PC-9 (cell line): Measurements from ENCODE around the gene ENTREP3. TPM values are rescaled to one million over a fixed set of nuclear protein-coding genes. Genes with fewer than 3 reads are reported as not detected.
A peak's percentile ranks its signal among the peaks of the same experiment; 100 is the strongest.
"Not testable (repeated sequence)": the region's sequence is repeated elsewhere in the genome, so short reads cannot be mapped to it uniquely, and the experiment has no call there.

ENCODE experiments used
- BruUV-seq: library from RNA; stranded (reverse); fragments of 400-500 nt; replicated peaks from 2 replicates; lab custom pipeline; 2021; lab: Mats Ljungman, UMichigan
- CTCF ChIA-PET: fragments of 300-600 bp; sonication (Branson Sonifier 250); formaldehyde crosslinking; loops from one replicate; lab custom pipeline; 2022; ENCODE audit warnings: antibody characterized with exemption; lab: Charles Lee
- POLR2A ChIA-PET: fragments of 300-600 bp; sonication (Branson Sonifier 250); formaldehyde crosslinking; loops from one replicate; lab custom pipeline; 2022; ENCODE audit warnings: antibody characterized with exemption; ENCODE audit not compliant: unreplicated experiment; lab: Charles Lee
- DNase-seq, 2 experiments: peaks; one replicate each; pipeline versions ENCODE4 v3.0.0 to v3.0.0-alpha.2; 2015 to 2022; ENCODE audit warnings: mixed read lengths in 1 of 2
- H2AFZ ChIP-seq: fragments of 200-600 bp; sonication (generic); 2 replicates; pipeline ENCODE4 v1.8.1; 2017; ENCODE audit warnings: antibody characterized with exemption
- H3F3A ChIP-seq: fragments of 200-600 bp; sonication (generic); 2 replicates; pipeline ENCODE4 v1.8.1; 2017; ENCODE audit warnings: antibody characterized with exemption, mild to moderate bottlenecking, low read depth; ENCODE audit not compliant: insufficient read depth
- H3K27ac ChIP-seq: fragments of 200-600 bp; sonication (generic); 2 replicates; pipeline ENCODE4 v1.6.1; 2016; ENCODE audit warnings: mixed run types
- H3K27me3 ChIP-seq: fragments of 200-600 bp; sonication (generic); 2 replicates; pipeline ENCODE4 v1.6.1; 2016; ENCODE audit warnings: low read depth, mixed run types; ENCODE audit not compliant: insufficient read depth
- H3K36me3 ChIP-seq: fragments of 200-600 bp; sonication (generic); 2 replicates; pipeline ENCODE4 v1.6.1; 2016; ENCODE audit warnings: low read depth, mixed run types
- H3K4me1 ChIP-seq: fragments of 200-600 bp; sonication (generic); replicated peaks from 2 replicates; pipeline ENCODE4 v1.6.1; 2016; ENCODE audit warnings: mixed run types; ENCODE audit not compliant: insufficient read depth
- H3K4me2 ChIP-seq: fragments of 200-600 bp; sonication (generic); 2 replicates; pipeline ENCODE4 v1.6.1; 2017; ENCODE audit warnings: mixed run types
- H3K4me3 ChIP-seq: fragments of 200-600 bp; sonication (generic); 2 replicates; pipeline ENCODE4 v1.6.1; 2016; ENCODE audit warnings: mixed run types
- H3K79me2 ChIP-seq: fragments of 200-600 bp; sonication (generic); 2 replicates; pipeline ENCODE4 v1.6.1; 2017; ENCODE audit warnings: low read depth, mixed run types
- H3K9me2 ChIP-seq: fragments of 200-600 bp; sonication (generic); 2 replicates; pipeline ENCODE4 v1.8.1; 2017; ENCODE audit warnings: mild to moderate bottlenecking; ENCODE audit not compliant: insufficient read depth
- H3K9me3 ChIP-seq: fragments of 200-600 bp; sonication (generic); 2 replicates; pipeline ENCODE4 v1.8.1; 2016; ENCODE audit warnings: low read depth; ENCODE audit not compliant: insufficient read depth
- H4K20me1 ChIP-seq: fragments of 200-600 bp; sonication (generic); 2 replicates; pipeline ENCODE4 v1.8.1; 2017; ENCODE audit not compliant: insufficient read depth
- EZH2 ChIP-seq: fragments of 200-600 bp; sonication (generic); IDR thresholded peaks from 2 replicates; pipeline ENCODE4 v1.8.0; 2017; ENCODE audit warnings: antibody characterized with exemption, low read depth
- intact Hi-C: fragments of 100-400 bp; cut with micrococcal nuclease; formaldehyde crosslinking; loops from one replicate; pipeline ENCODE4 v1.10.0; 2022; ENCODE audit not compliant: unreplicated experiment
- total RNA-seq: library from RNA; stranded (reverse); gene quantifications from 2 replicates; pipeline ENCODE4 v1.2.3, GENCODE V29; 2021
- TF ChIP-seq, protein P1 (sequence below): fragments of 200-600 bp; sonication (generic); conservative IDR thresholded peaks from 2 replicates; pipeline ENCODE4 v1.6.1; 2017; ENCODE audit warnings: mixed run types, antibody characterized with exemption, mild to moderate bottlenecking, moderate library complexity

The ENTREP3 gene
- total RNA-seq, 1 experiment from 2014 or later = 56.9 TPM

DNA sequence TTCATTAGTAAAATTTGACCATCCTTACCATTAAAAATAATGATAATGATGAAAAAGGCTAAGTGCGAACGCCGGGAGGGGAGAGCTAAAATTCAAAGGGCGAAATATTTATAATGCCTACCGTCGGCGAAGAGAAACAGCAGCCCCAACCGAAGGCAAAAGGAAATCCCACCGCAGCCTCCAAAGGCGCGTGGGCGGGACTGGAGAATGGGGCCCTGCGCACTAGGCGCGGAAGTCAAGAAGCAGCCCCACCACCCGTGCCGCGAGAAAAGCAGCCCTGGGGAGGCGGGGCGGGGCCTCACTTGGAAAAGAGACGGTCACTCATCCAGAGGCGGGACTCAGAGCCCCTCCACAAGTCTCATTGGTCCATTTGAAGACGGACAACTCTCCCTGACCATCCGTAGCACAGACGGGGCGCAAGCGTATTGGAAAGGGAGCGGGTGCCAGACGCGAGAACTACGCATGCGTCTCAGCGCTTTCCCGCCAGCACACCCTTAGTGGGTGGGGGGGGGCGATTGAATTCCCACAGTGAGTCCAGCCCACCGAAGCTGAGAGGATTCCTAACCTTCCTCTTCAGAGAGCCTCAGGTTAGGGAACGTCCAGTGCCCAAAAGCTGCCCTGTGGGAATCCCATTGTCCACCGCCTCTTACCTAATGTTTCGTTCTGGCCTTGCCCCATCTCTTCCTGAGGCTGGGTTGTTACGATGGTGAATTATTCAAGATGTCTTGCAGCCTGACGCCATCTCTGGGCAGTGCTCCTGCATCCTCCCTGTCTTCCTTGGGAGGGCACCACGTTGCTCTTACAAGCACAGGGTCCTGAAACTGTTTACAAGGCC, 27.8 kb downstream of the ENTREP3 start:
- ChIA-PET POLR2A (interaction anchor here (0.6 to 0.9 kb wide), 3 partner anchors 18 to 23 kb away, joined by 4 to 7 read pairs (median 5); partner anchors contain the start of gene THBS3), CTCF (interaction anchor here (0.6 to 1.2 kb wide), 4 partner anchors 19 to 498 kb away, joined by 3 to 5 read pairs (median 4); partner anchors contain the start of genes MTX1 and THBS3)
- peak overlapping the region; percentile 81 for H3K4me3 ChIP-seq
- H3K9me2 ChIP-seq = no peaks in the 10 kb centered on the region
- H3K9me3 ChIP-seq = no peaks in the 10 kb centered on the region
- peak overlapping the region; percentile 98 for H3K27ac ChIP-seq
- BruUV-seq = TSS peak; percentile 84
- peaks cover 40% of the 10 kb centered on the region for H3F3A ChIP-seq
- DNase-seq = peak; percentile 93 to 97
- H4K20me1 ChIP-seq = no peaks in the 10 kb centered on the region
- H3K36me3 ChIP-seq = no peaks in the 10 kb centered on the region
- H2AFZ ChIP-seq = peak overlapping the region; percentile 86
- no peak for TF ChIP-seq EZH2
- TF ChIP-seq, protein P1, sequence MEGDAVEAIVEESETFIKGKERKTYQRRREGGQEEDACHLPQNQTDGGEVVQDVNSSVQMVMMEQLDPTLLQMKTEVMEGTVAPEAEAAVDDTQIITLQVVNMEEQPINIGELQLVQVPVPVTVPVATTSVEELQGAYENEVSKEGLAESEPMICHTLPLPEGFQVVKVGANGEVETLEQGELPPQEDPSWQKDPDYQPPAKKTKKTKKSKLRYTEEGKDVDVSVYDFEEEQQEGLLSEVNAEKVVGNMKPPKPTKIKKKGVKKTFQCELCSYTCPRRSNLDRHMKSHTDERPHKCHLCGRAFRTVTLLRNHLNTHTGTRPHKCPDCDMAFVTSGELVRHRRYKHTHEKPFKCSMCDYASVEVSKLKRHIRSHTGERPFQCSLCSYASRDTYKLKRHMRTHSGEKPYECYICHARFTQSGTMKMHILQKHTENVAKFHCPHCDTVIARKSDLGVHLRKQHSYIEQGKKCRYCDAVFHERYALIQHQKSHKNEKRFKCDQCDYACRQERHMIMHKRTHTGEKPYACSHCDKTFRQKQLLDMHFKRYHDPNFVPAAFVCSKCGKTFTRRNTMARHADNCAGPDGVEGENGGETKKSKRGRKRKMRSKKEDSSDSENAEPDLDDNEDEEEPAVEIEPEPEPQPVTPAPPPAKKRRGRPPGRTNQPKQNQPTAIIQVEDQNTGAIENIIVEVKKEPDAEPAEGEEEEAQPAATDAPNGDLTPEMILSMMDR = no peak; the same call in 1 of the 2 replicates
- peaks cover 41% of the 10 kb centered on the region for H3K4me1 ChIP-seq
- H3K27me3 ChIP-seq = no peaks in the 10 kb centered on the region
- peaks cover 24% of the 10 kb centered on the region for H3K79me2 ChIP-seq
- peak overlapping the region; percentile 90 for H3K4me2 ChIP-seq
- intact Hi-C loops = loop anchor here (5.0 kb wide), 1 partner anchor 35 kb away; no protein-coding TSS in a partner anchor

DNA sequence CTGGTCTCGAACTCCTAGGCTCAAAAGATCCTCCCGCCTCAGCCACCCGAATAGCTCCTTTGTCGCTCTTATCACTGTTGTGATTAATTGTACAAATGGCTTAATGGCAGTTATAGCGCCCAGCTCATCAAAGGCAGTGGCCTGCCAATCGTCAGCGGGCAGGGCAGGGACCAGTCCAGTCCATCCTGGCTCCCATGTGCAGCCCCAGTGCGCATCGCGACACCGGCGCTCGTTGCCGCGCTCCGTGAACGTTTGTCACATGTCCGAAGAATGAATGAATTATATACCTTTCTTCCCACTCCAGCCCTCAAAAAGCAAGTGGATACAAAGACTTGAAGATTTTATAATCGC, 28.4 kb downstream of the ENTREP3 start:
- intact Hi-C loops = loop anchor here (1.0 to 5.0 kb wide), 3 partner anchors 20 to 51 kb away; partner anchors contain the start of gene THBS3
- no peaks in the 10 kb centered on the region for H4K20me1 ChIP-seq
- peak overlapping the region; percentile 98 for H3K27ac ChIP-seq
- H3K27me3 ChIP-seq = no peaks in the 10 kb centered on the region
- TF ChIP-seq, protein P1 = peak; percentile 62
- TF ChIP-seq EZH2 = no peak
- H3K9me3 ChIP-seq = no peaks in the 10 kb centered on the region
- H3K9me2 ChIP-seq = no peaks in the 10 kb centered on the region
- H3K4me3 ChIP-seq = peak overlapping the region; percentile 81
- BruUV-seq = TSS peak; percentile 77
- H3F3A ChIP-seq = peaks cover 40% of the 10 kb centered on the region
- ChIA-PET CTCF (interaction anchor here (0.9 to 1.2 kb wide), 3 partner anchors 19 to 59 kb away, joined by 3 to 5 read pairs (median 3); partner anchors contain the start of genes MTX1 and THBS3), POLR2A (interaction anchor here (0.7 to 0.9 kb wide), 2 partner anchors 19 to 24 kb away, joined by 4 to 5 read pairs; partner anchors contain the start of gene THBS3)
- DNase-seq = peak in 1 of 2 experiments; percentile 46
- peak overlapping the region; percentile 86 for H2AFZ ChIP-seq
- peaks cover 24% of the 10 kb centered on the region for H3K79me2 ChIP-seq
- H3K4me1 ChIP-seq = peaks cover 41% of the 10 kb centered on the region
- peak overlapping the region; percentile 90 for H3K4me2 ChIP-seq
- H3K36me3 ChIP-seq = no peaks in the 10 kb centered on the region

DNA sequence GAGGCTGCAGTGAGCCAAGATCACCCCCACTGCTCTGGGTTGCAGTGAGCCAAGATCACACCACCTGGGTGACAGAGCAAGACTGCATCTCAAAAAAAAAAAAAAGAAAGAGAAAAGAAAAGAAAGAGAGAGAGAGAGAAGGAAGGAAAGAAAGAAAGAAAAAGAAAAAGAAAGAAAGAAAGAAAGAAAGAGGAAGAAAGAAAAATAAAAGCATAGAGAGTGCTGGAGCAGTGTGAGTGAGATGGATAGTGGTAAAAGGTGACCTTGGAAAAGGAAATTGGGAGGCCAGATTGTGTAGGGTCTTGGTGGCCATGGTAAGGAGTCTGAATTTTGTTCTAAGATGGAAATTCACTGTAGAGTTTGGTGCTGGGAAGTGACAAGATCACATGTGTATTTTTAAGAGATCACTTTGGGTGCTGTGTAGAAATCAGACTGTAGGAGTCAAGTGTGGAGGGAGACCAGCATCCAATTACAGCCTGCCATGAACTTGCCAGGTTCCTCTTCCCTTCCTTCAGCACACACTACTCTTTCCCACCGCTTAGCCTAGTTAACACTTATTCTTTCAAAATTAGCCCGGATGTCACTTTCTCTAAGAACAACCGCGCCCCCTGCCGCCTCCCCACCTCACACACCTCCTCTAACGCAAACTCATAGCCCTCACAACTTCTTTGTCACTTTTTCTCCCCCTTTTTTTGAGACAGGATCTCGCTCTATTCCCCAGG, 28.9 kb downstream of the ENTREP3 start:
- Histone ChIP-seq H3K27me3 (no peaks in the 10 kb centered on the region), H3K9me3 (no peaks in the 10 kb centered on the region), H3K4me2 (peak overlapping the region; percentile 90), H3F3A (peaks cover 42% of the 10 kb centered on the region), H3K9me2 (no peaks in the 10 kb centered on the region), H3K79me2 (peaks cover 24% of the 10 kb centered on the region), H3K4me1 (peaks cover 43% of the 10 kb centered on the region), H3K27ac (peak overlapping the region; percentile 98), H4K20me1 (no peaks in the 10 kb centered on the region), H2AFZ (peak overlapping the region; percentile 86), H3K4me3 (peak overlapping the region; percentile 81), H3K36me3 (no peaks in the 10 kb centered on the region)
- ChIA-PET CTCF (interaction anchor here (0.6 to 1.2 kb wide), 4 partner anchors 18 to 81 kb away, joined by 3 to 5 read pairs (median 3); partner anchors contain the start of genes MTX1 and THBS3), POLR2A (interaction anchor here (0.7 to 0.9 kb wide), 2 partner anchors 18 to 25 kb away, joined by 4 to 5 read pairs; partner anchors contain the start of gene THBS3)
- DNase-seq = peak; percentile 76 to 79
- no TSS peak for BruUV-seq
- intact Hi-C loops = loop anchor here (1.0 to 5.0 kb wide), 3 partner anchors 19 to 50 kb away; partner anchors contain the start of gene THBS3
- no peak for TF ChIP-seq EZH2
- TF ChIP-seq, protein P1 = peak; percentile 73

DNA sequence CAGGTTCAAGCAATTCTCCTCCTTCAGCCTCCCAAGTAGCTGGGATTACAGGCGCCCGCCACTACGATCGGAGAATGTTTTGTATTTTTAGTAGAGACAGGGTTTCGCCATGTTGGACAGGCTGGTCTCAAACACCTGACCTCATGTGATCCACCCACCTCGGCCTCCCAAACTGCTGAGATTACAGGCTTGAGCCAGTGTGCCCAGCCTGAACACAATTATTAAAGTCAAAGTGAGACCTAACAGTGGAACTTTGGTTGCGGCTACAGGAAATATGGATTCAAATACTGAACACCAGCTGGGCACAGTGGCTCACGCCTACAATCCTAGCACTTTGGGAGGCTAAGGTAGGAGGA, 29.9 kb downstream of the ENTREP3 start:
- POLR2A ChIA-PET = interaction anchor here (0.6 kb wide), 3 partner anchors 19 to 1578 kb away, joined by 3 to 5 read pairs (median 3); no protein-coding TSS in a partner anchor
- Histone ChIP-seq H3K27ac (peak overlapping the region; percentile 98), H3K4me3 (peak overlapping the region; percentile 81; the same call in 1 of the 2 replicates)

More for the DNA sequence above, 29.9 kb downstream of the ENTREP3 start:
- CTCF ChIA-PET = interaction anchor here (0.9 to 1.8 kb wide), 3 partner anchors 16 to 50 kb away, joined by 3 to 9 read pairs (median 3); partner anchors contain the start of gene THBS3
- H3K9me2 ChIP-seq, H3K9me3 ChIP-seq, H4K20me1 ChIP-seq, DNase-seq, BruUV-seq, H3K27me3 ChIP-seq, H3K36me3 ChIP-seq, H2AFZ ChIP-seq: not testable (repeated sequence)
- intact Hi-C loops = loop anchor here (5.0 kb wide), 1 partner anchor 33 kb away; no protein-coding TSS in a partner anchor
- H3K4me1 ChIP-seq = peaks cover 53% of the 10 kb centered on the region
- peaks cover 24% of the 10 kb centered on the region for H3K79me2 ChIP-seq
- peak overlapping the region; percentile 90 for H3K4me2 ChIP-seq
- peaks cover 52% of the 10 kb centered on the region for H3F3A ChIP-seq
